ENCODE results near the gene SEMA5A. TPM values are rescaled to one million over a fixed set of nuclear protein-coding genes. Genes with fewer than 3 reads are reported as not detected.

SEMA5A gene
- total RNA-seq, 2 experiments from 2014 or later: 1.1 to 1.7 TPM

- ChIA-PET POLR2A (no interaction called here), CTCF (no interaction called here)
- DNase-seq: no peak
- H3K27me3 Mint-ChIP-seq: no peaks in the 10 kb centered on the region
- H3K4me1 Mint-ChIP-seq: no peaks in the 10 kb centered on the region
- no peaks in the 10 kb centered on the region for H3K36me3 Mint-ChIP-seq (ENCODE audit: low read depth)
- H3K4me3 Mint-ChIP-seq: no peak overlapping the region
- H3K9me3 Mint-ChIP-seq: peaks cover 8% of the 10 kb centered on the region
- no peak overlapping the region for H3K27ac Mint-ChIP-seq
Measured at GRCh38 chr5:9264301-9264700, 281.6 kb downstream of the SEMA5A start.

- Mint-ChIP-seq H3K36me3 (ENCODE audit: low read depth) (no peaks in the 10 kb centered on the region), H3K4me1 (no peaks in the 10 kb centered on the region), H3K27ac (no peak overlapping the region), H3K9me3 (peaks cover 8% of the 10 kb centered on the region), H3K4me3 (no peak overlapping the region), H3K27me3 (no peaks in the 10 kb centered on the region)
- ChIA-PET POLR2A (no interaction called here), CTCF (no interaction called here)
- no peak for DNase-seq
Measured at GRCh38 chr5:9263656-9264055, 282.2 kb downstream of the SEMA5A start.

- ChIA-PET CTCF (no interaction called here), POLR2A (no interaction called here)
- H3K4me1 Mint-ChIP-seq: no peaks in the 10 kb centered on the region
- no peak overlapping the region for H3K27ac Mint-ChIP-seq
- H3K36me3 Mint-ChIP-seq (ENCODE audit: low read depth): no peaks in the 10 kb centered on the region
- H3K27me3 Mint-ChIP-seq: no peaks in the 10 kb centered on the region
- no peak overlapping the region for H3K4me3 Mint-ChIP-seq
- peaks cover 3% of the 10 kb centered on the region for H3K9me3 Mint-ChIP-seq
- no peak for DNase-seq
Measured at GRCh38 chr5:9251379-9251980, 294.4 kb downstream of the SEMA5A start.

GRCh38 chr5:9249231-9249630 is 296.6 kb downstream of the SEMA5A start:
- H3K27ac Mint-ChIP-seq: no peak overlapping the region
- ChIA-PET CTCF (no interaction called here), POLR2A (no interaction called here)
- peaks cover 2% of the 10 kb centered on the region for H3K9me3 Mint-ChIP-seq
- DNase-seq: no peak
- no peaks in the 10 kb centered on the region for H3K27me3 Mint-ChIP-seq
- no peak overlapping the region for H3K4me3 Mint-ChIP-seq
- no peaks in the 10 kb centered on the region for H3K36me3 Mint-ChIP-seq (ENCODE audit: low read depth)
- H3K4me1 Mint-ChIP-seq: no peaks in the 10 kb centered on the region

- H3K4me1 Mint-ChIP-seq: no peaks in the 10 kb centered on the region
- CTCF ChIA-PET: no interaction called here
- H3K9me3 Mint-ChIP-seq: no peaks in the 10 kb centered on the region
- no peak overlapping the region for H3K4me3 Mint-ChIP-seq
- POLR2A ChIA-PET: no interaction called here
- no peak overlapping the region for H3K27ac Mint-ChIP-seq
- H3K27me3 Mint-ChIP-seq: no peaks in the 10 kb centered on the region
- DNase-seq: no peak
- no peaks in the 10 kb centered on the region for H3K36me3 Mint-ChIP-seq (ENCODE audit: low read depth)
Measured at GRCh38 chr5:9245071-9245470, 300.8 kb downstream of the SEMA5A start.

- no peaks in the 10 kb centered on the region for H3K36me3 Mint-ChIP-seq (ENCODE audit: low read depth)
- POLR2A ChIA-PET: no interaction called here
- H3K4me3 Mint-ChIP-seq: no peak overlapping the region
- H3K9me3 Mint-ChIP-seq: no peaks in the 10 kb centered on the region
- H3K27me3 Mint-ChIP-seq: no peaks in the 10 kb centered on the region
- no peaks in the 10 kb centered on the region for H3K4me1 Mint-ChIP-seq
- CTCF ChIA-PET: no interaction called here
- no peak overlapping the region for H3K27ac Mint-ChIP-seq
- no peak for DNase-seq
Measured at GRCh38 chr5:9244417-9244816, 301.5 kb downstream of the SEMA5A start.

GRCh38 chr5:9241479-9242305 is 304.2 kb downstream of the SEMA5A start:
- Mint-ChIP-seq H3K4me1 (no peaks in the 10 kb centered on the region), H3K4me3 (no peak overlapping the region), H3K27me3 (no peaks in the 10 kb centered on the region), H3K36me3 (ENCODE audit: low read depth) (no peaks in the 10 kb centered on the region), H3K27ac (no peak overlapping the region), H3K9me3 (no peaks in the 10 kb centered on the region)
- no peak for DNase-seq
- ChIA-PET CTCF (no interaction called here), POLR2A (no interaction called here)

GRCh38 chr5:9240431-9240830 is 305.4 kb downstream of the SEMA5A start:
- no peaks in the 10 kb centered on the region for H3K36me3 Mint-ChIP-seq (ENCODE audit: low read depth)
- ChIA-PET POLR2A (no interaction called here), CTCF (no interaction called here)
- DNase-seq: no peak
- H3K4me3 Mint-ChIP-seq: no peak overlapping the region
- no peaks in the 10 kb centered on the region for H3K27me3 Mint-ChIP-seq
- no peaks in the 10 kb centered on the region for H3K4me1 Mint-ChIP-seq
- no peak overlapping the region for H3K27ac Mint-ChIP-seq
- no peaks in the 10 kb centered on the region for H3K9me3 Mint-ChIP-seq

- Mint-ChIP-seq H3K9me3 (no peaks in the 10 kb centered on the region), H3K4me1 (no peaks in the 10 kb centered on the region), H3K4me3 (no peak overlapping the region), H3K27ac (no peak overlapping the region), H3K36me3 (ENCODE audit: low read depth) (no peaks in the 10 kb centered on the region), H3K27me3 (no peaks in the 10 kb centered on the region)
- no peak for DNase-seq
- ChIA-PET CTCF (no interaction called here), POLR2A (no interaction called here)
Measured at GRCh38 chr5:9239626-9240025, 306.2 kb downstream of the SEMA5A start.

GRCh38 chr5:9239071-9239470 is 306.8 kb downstream of the SEMA5A start:
- ChIA-PET CTCF (no interaction called here), POLR2A (no interaction called here)
- no peak overlapping the region for H3K27ac Mint-ChIP-seq

GRCh38 chr5:9233712-9234111 is 312.2 kb downstream of the SEMA5A start:
- H3K27ac Mint-ChIP-seq: no peak overlapping the region
- H3K4me3 Mint-ChIP-seq: no peak overlapping the region
- H3K36me3 Mint-ChIP-seq (ENCODE audit: low read depth): no peaks in the 10 kb centered on the region
- DNase-seq: no peak
- no peaks in the 10 kb centered on the region for H3K27me3 Mint-ChIP-seq
- CTCF ChIA-PET: no interaction called here
- peaks cover 2% of the 10 kb centered on the region for H3K9me3 Mint-ChIP-seq
- POLR2A ChIA-PET: no interaction called here
- H3K4me1 Mint-ChIP-seq: no peaks in the 10 kb centered on the region

More at GRCh38 chr5:9239071-9239470, 306.8 kb downstream of the SEMA5A start:
- Mint-ChIP-seq H3K4me1 (no peaks in the 10 kb centered on the region), H3K27me3 (no peaks in the 10 kb centered on the region), H3K9me3 (no peaks in the 10 kb centered on the region), H3K36me3 (ENCODE audit: low read depth) (no peaks in the 10 kb centered on the region), H3K4me3 (no peak overlapping the region)
- DNase-seq: no peak

- H3K4me1 Mint-ChIP-seq: no peaks in the 10 kb centered on the region
- no peaks in the 10 kb centered on the region for H3K27me3 Mint-ChIP-seq
- no peak overlapping the region for H3K27ac Mint-ChIP-seq
Measured at GRCh38 chr5:9233035-9233434, 312.8 kb downstream of the SEMA5A start.

GRCh38 chr5:9231842-9232241 is 314.0 kb downstream of the SEMA5A start:
- ChIA-PET POLR2A (no interaction called here), CTCF (no interaction called here)
- H3K4me1 Mint-ChIP-seq: no peaks in the 10 kb centered on the region
- H3K36me3 Mint-ChIP-seq (ENCODE audit: low read depth): no peaks in the 10 kb centered on the region
- H3K27me3 Mint-ChIP-seq: no peaks in the 10 kb centered on the region
- no peak for DNase-seq
- H3K9me3 Mint-ChIP-seq: peaks cover 2% of the 10 kb centered on the region
- H3K4me3 Mint-ChIP-seq: no peak overlapping the region
- no peak overlapping the region for H3K27ac Mint-ChIP-seq

More at GRCh38 chr5:9233035-9233434, 312.8 kb downstream of the SEMA5A start:
- ChIA-PET POLR2A (no interaction called here), CTCF (no interaction called here)
- Mint-ChIP-seq H3K36me3 (ENCODE audit: low read depth) (no peaks in the 10 kb centered on the region), H3K4me3 (no peak overlapping the region), H3K9me3 (peaks cover 2% of the 10 kb centered on the region)
- DNase-seq: no peak

GRCh38 chr5:9230355-9230754 is 315.5 kb downstream of the SEMA5A start:
- no peaks in the 10 kb centered on the region for H3K36me3 Mint-ChIP-seq (ENCODE audit: low read depth)
- H3K4me1 Mint-ChIP-seq: no peaks in the 10 kb centered on the region
- H3K27ac Mint-ChIP-seq: no peak overlapping the region
- H3K4me3 Mint-ChIP-seq: no peak overlapping the region
- POLR2A ChIA-PET: no interaction called here
- CTCF ChIA-PET: no interaction called here
- peaks cover 2% of the 10 kb centered on the region for H3K9me3 Mint-ChIP-seq
- no peaks in the 10 kb centered on the region for H3K27me3 Mint-ChIP-seq
- DNase-seq: no peak

Measured in activated CD4-positive, alpha-beta memory T cell treated with anti-CD3 and anti-CD28 coated beads, Interleukin-2, amount 10 ng/mL, durations not matched to agents 7 days and 5 days (primary cell).